Activated T-cell treated with anti-CD3 and anti-CD28 coated beads for 24 hours (primary cell): ENCODE measurements around the gene PCCB.
"Not testable (repeated sequence)": the region's sequence is repeated elsewhere in the genome, so short reads cannot be mapped to it uniquely, and the experiment has no call there.

Experiments used
- DNase-seq: peaks from one replicate; pipeline ENCODE4 v3.0.0-alpha.2; 2020; ENCODE audit warnings: low read depth

Gene PCCB

DNA sequence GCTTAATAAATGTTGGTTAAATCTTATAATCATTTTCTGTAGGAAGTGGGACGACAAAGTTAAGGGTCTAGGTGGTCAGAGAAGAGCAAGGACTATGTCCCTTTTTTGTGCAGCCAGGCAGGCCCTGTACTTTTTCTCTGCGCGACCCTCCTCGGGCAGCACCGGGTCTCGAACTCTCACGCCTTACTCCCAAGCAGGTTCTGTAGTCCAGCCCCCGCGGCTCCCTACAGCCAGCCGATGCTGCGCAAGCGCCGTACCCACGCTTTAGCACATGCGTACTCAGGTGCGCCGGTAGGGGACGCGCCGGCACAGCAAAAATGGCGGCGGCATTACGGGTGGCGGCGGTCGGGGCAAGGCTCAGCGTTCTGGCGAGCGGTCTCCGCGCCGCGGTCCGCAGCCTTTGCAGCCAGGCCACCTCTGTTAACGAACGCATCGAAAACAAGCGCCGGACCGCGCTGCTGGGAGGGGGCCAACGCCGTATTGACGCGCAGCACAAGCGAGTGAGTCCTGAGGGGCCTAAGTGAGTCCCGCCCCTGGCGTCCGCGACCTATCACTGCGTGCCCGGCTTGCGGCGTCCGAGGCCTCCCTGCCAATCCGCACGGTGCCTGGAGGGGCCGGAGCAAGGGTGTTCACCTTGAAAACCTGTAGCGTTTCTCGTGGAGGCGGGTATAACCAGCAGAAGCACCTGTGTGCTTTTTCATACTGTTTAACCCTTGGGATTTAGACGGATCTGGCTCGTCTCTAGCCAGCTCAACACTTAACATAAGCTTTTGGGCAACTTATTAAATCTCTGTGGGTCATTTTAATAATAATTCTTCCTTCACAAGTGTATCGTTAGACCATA, at the start of gene PCCB:
TSS of gene PCCB (plus strand) at position 282 of the 844 bp plus-strand sequence. CDS start at position 318, 36 bp downstream.
- DNase-seq = peak; percentile 88

DNA sequence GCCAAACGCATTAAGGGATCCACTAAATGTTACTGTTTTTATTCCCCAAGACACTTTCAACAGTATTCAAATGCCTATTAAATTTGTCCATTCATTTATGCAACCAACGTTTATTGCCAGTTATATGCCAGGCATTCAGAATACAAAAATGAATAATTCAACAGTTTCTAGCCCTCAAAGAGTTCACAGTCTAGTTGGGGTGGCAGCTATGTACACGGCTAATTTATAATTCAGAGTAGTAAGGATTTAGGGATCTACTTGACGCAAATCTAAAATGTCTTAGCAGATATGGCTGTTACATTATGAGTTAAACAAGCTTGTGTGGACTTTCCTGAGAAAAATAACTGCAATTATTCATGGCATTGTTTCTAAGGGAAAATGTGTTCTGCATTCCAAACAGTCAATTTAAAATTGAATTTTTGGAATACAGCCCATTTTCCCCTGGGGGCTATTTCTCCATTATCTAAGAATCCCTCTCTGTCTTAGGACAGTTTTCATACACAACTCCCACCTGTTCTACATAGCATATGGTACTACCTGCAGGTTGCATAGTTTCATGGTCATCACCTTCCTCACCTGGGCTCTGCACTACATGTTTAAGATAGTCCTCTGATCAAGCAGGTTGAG, 42.5 kb upstream of the PCCB start:
- no peak for DNase-seq

GRCh38 chr3:136209921-136210320, 40.2 kb upstream of the PCCB start:
- no peak for DNase-seq

- no peak for DNase-seq
Measured at GRCh38 chr3:136211547-136211946, 38.6 kb upstream of the PCCB start.

- not testable (repeated sequence) for DNase-seq
Measured at GRCh38 chr3:136222746-136223145, 27.4 kb upstream of the PCCB start.

GRCh38 chr3:136232413-136232812, 17.7 kb upstream of the PCCB start:
- DNase-seq = no peak

GRCh38 chr3:136235545-136235944, 14.6 kb upstream of the PCCB start:
- no peak for DNase-seq

DNA sequence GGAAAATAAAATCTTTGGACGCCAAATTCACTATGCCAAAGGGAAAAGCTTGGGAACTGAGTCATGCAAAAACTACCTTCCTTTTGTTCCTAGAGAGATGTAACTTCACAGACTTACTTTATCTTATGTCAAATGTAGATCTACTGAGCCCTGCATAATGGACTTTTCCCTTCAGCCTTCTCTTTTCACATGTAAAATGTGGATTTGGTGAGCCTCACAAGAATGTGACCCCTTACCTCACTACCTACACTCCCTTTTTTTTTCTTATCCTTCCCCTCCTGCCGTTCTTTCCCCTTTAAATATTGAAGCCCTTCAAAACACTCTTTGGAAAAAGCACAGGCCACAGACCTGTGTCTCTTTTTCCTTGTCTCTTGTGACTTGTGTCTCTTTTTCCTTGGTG, 14.0 kb upstream of the PCCB start:
- no peak for DNase-seq

DNA sequence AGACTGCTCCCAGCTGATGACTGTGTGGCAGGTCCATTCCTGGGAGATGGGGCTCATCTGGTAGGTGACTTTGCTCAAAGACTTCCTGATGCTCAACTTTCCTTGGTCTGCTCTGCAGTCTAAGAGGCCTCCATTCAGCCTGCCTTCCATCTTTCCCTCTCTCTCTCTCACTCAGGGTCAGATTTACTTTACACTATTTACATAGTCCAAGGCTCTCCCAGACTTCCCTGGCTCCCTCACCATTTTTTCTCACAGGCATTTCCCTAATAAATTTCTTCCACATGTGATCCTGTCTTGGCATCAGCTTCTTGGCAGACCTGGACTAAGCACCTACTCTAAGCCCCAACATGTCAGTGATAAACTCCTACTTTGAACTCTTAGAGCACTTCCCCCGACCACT, 13.0 kb upstream of the PCCB start:
- DNase-seq = no peak

- no peak for DNase-seq
Measured at GRCh38 chr3:136237961-136238649, 12.0 kb upstream of the PCCB start.

- no peak for DNase-seq
Measured at GRCh38 chr3:136239094-136239493, 11.0 kb upstream of the PCCB start.

- no peak for DNase-seq
Measured at GRCh38 chr3:136245691-136246090, 4.4 kb upstream of the PCCB start.

DNA sequence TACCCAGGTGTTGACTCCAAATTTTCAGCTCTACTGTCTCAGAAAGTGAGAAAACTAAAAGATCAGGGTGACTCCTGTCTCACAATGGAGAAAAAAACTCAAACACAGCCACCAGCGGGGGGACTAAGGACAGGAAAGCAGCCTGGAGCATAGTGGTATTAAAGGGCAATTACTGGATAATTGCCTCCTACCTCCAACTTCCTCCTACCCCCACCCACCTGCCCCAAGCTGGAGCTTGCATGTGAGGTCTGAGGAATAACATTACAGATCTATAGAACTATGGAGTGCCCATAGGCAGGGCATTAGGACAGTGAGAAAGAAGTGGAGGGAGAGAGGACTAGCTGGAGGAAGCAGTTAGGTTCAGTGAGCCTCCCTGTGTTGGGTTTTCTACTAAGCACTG, 2.7 kb upstream of the PCCB start:
- DNase-seq = no peak

DNA sequence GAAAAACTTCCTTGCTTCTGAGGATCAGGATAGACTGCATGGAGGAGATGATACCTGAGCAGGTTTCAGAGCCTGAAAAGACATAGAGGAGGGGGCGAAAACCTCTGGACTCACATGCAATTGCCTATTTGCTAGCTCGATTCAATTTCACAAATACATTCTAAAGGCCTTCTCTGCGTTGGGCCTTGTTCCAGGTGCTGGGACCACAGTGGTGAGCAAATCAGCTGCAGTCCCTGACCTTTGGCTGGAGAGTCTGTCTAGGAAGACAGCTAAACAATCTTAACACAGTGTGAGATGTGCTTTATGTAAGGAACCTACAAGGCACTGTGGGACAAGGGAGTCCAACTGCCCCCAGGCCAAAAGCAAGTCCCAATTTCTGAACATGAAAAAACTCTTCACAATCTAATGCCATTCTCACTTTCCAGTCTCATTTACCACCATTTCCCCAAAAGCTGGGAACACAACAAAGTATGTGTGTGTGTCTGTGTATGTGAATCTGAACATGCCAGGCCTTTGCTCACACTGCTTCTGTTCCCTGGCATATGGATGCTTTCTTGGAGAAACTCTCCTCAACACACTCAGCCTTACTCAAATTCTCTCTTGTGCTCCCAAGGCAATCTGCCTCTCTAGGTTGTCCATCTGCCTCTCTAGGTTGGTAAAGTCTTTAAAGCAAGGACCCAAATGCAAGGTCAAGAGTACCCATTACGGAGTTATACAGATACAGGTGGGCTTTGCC, 2.1 kb upstream of the PCCB start:
- no peak for DNase-seq

GRCh38 chr3:136249091-136249490, 1.0 kb upstream of the PCCB start:
- no peak for DNase-seq

GRCh38 chr3:136249593-136249992, 547 bp upstream of the PCCB start:
- DNase-seq = no peak

DNA sequence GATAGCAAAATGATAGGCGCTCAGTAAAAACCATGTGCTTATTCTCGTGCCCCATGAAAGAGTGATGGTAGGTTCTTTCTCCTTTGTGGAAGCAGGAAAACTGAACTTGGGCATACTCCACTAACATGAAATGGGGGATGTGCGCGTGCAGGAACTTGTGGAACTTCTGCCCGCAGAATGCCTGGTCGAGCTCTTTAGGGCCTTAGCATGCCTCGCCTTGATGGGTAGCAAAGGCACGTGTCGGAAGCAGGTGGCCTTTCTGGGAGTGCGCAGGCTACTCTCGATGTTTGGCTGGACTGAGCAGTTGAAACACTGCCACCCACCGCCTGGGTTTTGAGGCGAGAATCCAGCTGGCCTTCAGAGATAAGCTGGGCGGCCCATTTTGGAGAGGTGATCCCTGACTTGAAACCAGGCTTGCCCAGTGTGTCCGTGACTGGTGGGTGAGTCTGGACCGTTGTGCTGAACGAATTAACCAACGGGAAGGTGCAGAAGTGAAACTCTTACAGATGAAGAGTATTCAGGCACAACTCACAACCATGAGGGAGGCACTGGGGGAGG, 842 bp downstream of the PCCB start:
- DNase-seq = peak; percentile 4

DNA sequence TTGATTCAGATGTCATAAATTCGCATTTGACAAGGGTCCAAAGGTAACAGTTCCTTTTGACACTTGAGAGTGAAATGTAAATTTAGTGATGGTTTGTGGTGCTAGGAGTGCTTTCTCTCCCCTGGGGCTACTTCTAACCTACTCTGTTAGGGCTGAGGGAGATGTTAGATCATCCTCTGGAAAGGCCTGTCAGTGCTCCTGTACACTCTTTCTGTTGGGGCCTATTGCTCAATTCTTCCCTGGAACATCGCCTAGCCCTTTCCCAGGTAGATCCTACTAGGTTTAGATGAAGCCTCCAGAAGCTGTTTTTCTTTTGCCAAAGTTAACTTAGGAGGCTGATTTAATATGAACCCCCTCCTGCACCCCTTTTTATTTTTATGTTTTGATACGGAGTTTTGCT, 1.4 kb downstream of the PCCB start:
- DNase-seq = no peak

- no peak for DNase-seq
Measured at GRCh38 chr3:136255672-136256406, 5.7 kb downstream of the PCCB start.

DNA sequence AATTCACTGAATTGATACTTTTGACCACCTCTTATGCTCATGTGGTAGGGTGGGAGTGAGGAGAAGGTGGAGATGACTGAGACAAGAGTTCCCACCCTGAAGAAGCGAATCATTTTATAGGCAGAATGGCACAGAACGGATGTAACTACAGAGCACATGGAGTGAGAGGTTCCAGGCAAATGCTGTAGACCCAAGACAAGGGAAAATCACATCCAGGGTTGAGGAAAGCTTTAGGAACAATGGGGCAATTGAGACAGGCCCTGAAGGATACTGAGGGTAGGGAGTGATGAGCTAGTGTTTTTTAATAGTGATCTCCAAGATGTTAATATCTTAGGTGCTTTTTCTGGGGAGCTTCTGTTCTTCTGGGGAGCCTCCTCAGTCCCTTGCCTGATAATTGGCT, 8.1 kb downstream of the PCCB start:
- no peak for DNase-seq

DNA sequence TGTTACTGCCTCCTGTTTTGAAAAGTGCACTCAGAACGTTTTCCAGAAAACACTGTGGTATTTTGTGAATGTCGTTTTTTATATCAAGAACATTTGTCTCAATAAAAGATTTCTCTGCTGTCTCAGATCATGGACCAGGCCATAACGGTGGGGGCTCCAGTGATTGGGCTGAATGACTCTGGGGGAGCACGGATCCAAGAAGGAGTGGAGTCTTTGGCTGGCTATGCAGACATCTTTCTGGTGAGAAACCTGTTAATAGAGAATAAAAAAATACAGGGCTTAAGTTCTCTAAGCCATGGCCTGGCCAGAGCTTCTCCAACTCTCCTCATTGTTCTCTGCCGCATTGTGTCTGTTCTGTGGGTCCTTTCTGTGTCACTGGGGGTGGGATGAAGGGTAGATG, 11.7 kb downstream of the PCCB start:
- DNase-seq = no peak
